ENCODE measurements around the gene MRGPRD. TPM values are rescaled to one million over a fixed set of nuclear protein-coding genes. Genes with fewer than 3 reads are reported as not detected.

The MRGPRD gene
- total RNA-seq, 1 donor from 2014 or later, result not detected

GRCh38 chr11:69004411-69005182, 23.8 kb upstream of the MRGPRD start:
- Histone ChIP-seq H3K36me3 (peaks cover 5% of the 10 kb centered on the region), H3K27me3 (ENCODE audit: low read depth) (peaks cover 18% of the 10 kb centered on the region), H3K27ac (replicated peaks) (no peak overlapping the region), H3K4me3 (no peak overlapping the region), H3K9me3 (replicated peaks) (no peaks in the 10 kb centered on the region), H3K4me1 (peaks cover 26% of the 10 kb centered on the region)
- DNase-seq, result no peak
- no peak for TF ChIP-seq CTCF (IDR thresholded peaks at IDR 0.05; ENCODE audit: borderline replicate concordance)
- intact Hi-C loops (cut with micrococcal nuclease), result no loop called here

DNA sequence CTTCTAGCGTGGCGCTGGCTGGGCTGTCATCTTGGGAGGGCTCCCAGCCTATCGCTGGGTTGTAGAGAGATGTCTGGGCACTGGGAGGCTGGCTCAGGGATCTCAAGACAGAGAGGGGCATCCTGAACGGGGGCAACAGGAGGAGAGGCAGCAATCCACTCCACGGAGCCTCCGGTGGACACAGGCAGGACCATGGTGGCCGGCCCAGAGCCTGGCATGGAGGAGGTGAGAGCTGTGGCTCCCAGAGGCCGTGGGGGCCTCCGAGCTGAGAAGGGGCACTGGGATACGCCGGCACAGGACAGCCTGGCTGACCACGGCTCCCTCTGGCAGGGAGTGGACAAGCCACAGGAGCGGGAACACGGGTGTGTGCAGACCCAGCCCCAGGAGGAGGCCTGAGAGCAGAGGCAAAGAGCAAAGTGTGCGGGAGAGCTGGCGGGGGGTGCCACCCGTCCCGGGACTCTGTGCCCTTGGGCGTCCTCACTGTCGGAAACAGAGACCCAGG, 23.1 kb upstream of the MRGPRD start:
- H3K36me3 ChIP-seq, result peaks cover 5% of the 10 kb centered on the region
- H3K27ac ChIP-seq (replicated peaks), result no peak overlapping the region
- H3K27me3 ChIP-seq (ENCODE audit: low read depth), result peaks cover 15% of the 10 kb centered on the region
- H3K9me3 ChIP-seq (replicated peaks), result no peaks in the 10 kb centered on the region
- intact Hi-C loops (cut with micrococcal nuclease), result no loop called here
- no peak for TF ChIP-seq CTCF (IDR thresholded peaks at IDR 0.05; ENCODE audit: borderline replicate concordance)
- no peak overlapping the region for H3K4me3 ChIP-seq
- peaks cover 23% of the 10 kb centered on the region for H3K4me1 ChIP-seq
- DNase-seq, result no peak

DNA sequence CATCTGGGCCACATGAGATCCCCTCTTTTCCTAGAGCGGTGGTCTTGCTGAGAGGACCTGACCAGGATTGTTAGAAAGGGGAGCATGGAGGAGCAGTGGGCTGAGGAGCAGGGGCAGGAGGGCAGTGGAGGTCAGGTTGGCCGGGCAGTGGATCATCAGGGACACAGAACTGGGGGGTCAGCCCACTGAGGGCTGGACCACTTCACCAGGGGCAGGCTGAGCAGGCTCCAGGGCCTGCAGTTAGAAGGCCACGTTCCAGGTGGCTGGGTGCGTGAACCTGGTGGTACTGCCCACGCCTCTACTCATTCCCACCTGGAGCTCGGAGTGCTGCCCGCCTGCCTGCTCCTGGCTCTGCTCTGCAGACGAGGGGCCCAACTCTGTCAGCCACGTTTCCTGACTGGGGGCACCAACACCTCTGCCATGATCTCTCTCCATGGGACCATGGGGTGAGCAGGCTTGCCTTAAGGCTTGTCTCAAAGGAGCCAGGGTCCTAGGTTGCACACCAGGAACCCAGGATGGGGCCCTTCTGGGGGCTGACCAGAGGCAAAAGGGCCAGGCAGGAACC, 22.6 kb upstream of the MRGPRD start:
- Histone ChIP-seq H3K9me3 (replicated peaks) (no peaks in the 10 kb centered on the region), H3K4me3 (no peak overlapping the region), H3K27me3 (ENCODE audit: low read depth) (peaks cover 15% of the 10 kb centered on the region), H3K27ac (replicated peaks) (no peak overlapping the region), H3K4me1 (peaks cover 23% of the 10 kb centered on the region), H3K36me3 (peaks cover 5% of the 10 kb centered on the region)
- no peak for DNase-seq
- intact Hi-C loops (cut with micrococcal nuclease), result no loop called here
- no peak for TF ChIP-seq CTCF (IDR thresholded peaks at IDR 0.05; ENCODE audit: borderline replicate concordance)

DNA sequence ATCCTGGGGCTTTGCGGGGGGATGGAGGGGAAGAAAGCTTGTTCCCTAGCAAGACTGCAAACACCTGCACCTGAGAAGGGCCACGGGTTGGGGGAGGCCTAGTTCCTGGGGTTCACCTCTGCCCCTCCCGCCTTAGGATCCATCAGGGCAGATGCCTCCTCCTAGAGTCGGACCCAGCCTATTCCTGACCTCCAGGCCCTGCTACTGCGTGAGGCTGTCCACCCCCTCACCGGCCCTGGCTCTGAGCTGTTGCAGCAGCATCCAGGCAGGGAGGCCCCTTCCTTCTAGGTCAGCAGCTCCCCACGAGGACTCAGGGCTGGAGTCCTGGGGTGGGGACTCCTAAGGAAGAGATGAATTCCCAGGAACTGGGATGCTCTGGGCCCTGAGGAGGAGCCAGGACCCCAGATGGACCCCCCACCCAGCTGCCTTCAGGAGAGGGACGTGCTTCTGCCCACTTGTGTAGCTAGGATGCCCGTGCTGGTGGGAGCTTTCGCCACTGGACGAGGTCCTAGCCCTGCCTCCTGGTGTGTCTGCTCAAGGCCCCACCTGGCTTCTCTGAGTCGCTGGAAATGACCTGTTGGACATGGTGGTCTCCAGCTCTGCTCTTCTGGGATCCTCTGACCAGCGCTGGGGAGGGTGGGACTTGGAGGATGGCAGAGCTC, 21.9 kb upstream of the MRGPRD start:
- Histone ChIP-seq H3K36me3 (peaks cover 5% of the 10 kb centered on the region), H3K9me3 (replicated peaks) (no peaks in the 10 kb centered on the region), H3K4me3 (no peak overlapping the region), H3K4me1 (peaks cover 19% of the 10 kb centered on the region), H3K27ac (replicated peaks) (no peak overlapping the region), H3K27me3 (ENCODE audit: low read depth) (peaks cover 15% of the 10 kb centered on the region)
- TF ChIP-seq CTCF (IDR thresholded peaks at IDR 0.05; ENCODE audit: borderline replicate concordance), result no peak
- no peak for DNase-seq
- intact Hi-C loops (cut with micrococcal nuclease), result no loop called here

DNA sequence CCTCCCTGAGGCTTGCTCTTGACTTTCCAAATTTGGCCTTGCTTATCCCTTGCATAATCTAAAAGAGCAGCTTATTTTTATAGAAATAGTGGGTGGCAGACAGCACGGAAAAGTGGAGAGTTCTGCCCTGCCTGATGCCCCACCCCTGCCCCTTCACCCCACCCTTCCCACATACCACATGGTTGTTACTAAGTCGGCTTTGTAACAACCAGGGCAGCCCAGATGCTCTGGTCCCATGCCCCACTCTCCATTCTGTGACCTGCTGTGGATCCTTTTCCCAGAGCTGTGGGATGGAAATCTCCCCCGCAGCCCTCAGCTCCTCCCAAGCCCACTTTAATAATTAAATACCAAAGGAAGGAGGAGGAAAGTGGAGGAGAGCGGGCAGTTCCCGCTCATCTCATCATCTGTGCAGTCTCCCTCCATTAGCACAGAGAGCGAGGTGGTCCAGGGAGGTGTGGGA, 21.4 kb upstream of the MRGPRD start:
- Histone ChIP-seq H3K9me3 (replicated peaks) (no peaks in the 10 kb centered on the region), H3K36me3 (peaks cover 5% of the 10 kb centered on the region), H3K4me1 (peaks cover 17% of the 10 kb centered on the region), H3K27ac (replicated peaks) (peak overlapping the region; percentile 56), H3K4me3 (no peak overlapping the region), H3K27me3 (ENCODE audit: low read depth) (peaks cover 15% of the 10 kb centered on the region)
- intact Hi-C loops (cut with micrococcal nuclease), result no loop called here
- DNase-seq, result no peak
- no peak for TF ChIP-seq CTCF (IDR thresholded peaks at IDR 0.05; ENCODE audit: borderline replicate concordance)
